Stimulated activated CD4-positive, alpha-beta T cell treated with anti-CD3 and anti-CD28 coated beads, Interleukin-2, amount 100 ng/mL, for 48 hours (primary cell): ENCODE data around the gene PDZRN3.

ENCODE experiments used
- DNase-seq, 2 donors: peaks; one replicate each; pipeline ENCODE4 v3.0.0-alpha.2; 2020

Gene PDZRN3

GRCh38 chr3:73409138-73409763, 215.5 kb downstream of the PDZRN3 start:
- no peak for DNase-seq

GRCh38 chr3:73408634-73409033, 216.1 kb downstream of the PDZRN3 start:
- DNase-seq, result no peak

GRCh38 chr3:73407577-73407976, 217.2 kb downstream of the PDZRN3 start:
- DNase-seq, result no peak

GRCh38 chr3:73405853-73406252, 218.9 kb downstream of the PDZRN3 start:
- no peak for DNase-seq

- no peak for DNase-seq
Observed at GRCh38 chr3:73405000-73405399, 219.7 kb downstream of the PDZRN3 start.

- DNase-seq, result no peak
Observed at GRCh38 chr3:73404435-73404834, 220.3 kb downstream of the PDZRN3 start.

- DNase-seq, result no peak
Observed at GRCh38 chr3:73403444-73403843, 221.3 kb downstream of the PDZRN3 start.

GRCh38 chr3:73401616-73402279, 223.0 kb downstream of the PDZRN3 start:
- no peak for DNase-seq

GRCh38 chr3:73401059-73401458, 223.7 kb downstream of the PDZRN3 start:
- no peak for DNase-seq

GRCh38 chr3:73399666-73400253, 225.0 kb downstream of the PDZRN3 start:
- DNase-seq, result no peak

- DNase-seq, result no peak
Observed at GRCh38 chr3:73399106-73399505, 225.6 kb downstream of the PDZRN3 start.

GRCh38 chr3:73398084-73398483, 226.7 kb downstream of the PDZRN3 start:
- no peak for DNase-seq

- DNase-seq, result no peak
Observed at GRCh38 chr3:73394240-73394639, 230.5 kb downstream of the PDZRN3 start.

GRCh38 chr3:73393005-73393404, 231.7 kb downstream of the PDZRN3 start:
- no peak for DNase-seq

GRCh38 chr3:73391984-73392383, 232.8 kb downstream of the PDZRN3 start:
- no peak for DNase-seq

GRCh38 chr3:73389928-73390327, 234.8 kb downstream of the PDZRN3 start:
- DNase-seq, result no peak

- DNase-seq, result no peak
Observed at GRCh38 chr3:73389117-73389813, 235.5 kb downstream of the PDZRN3 start.

GRCh38 chr3:73385568-73385967, 239.2 kb downstream of the PDZRN3 start:
- no peak for DNase-seq

- no peak for DNase-seq
Observed at GRCh38 chr3:73384091-73384906, 240.4 kb downstream of the PDZRN3 start.

GRCh38 chr3:73383470-73384049, 241.2 kb downstream of the PDZRN3 start:
- no peak for DNase-seq

GRCh38 chr3:73381551-73381950, 243.2 kb downstream of the PDZRN3 start:
- DNase-seq, result no peak

GRCh38 chr3:73380735-73381532, 243.8 kb downstream of the PDZRN3 start:
- no peak for DNase-seq
